Smooth muscle cell (in vitro differentiated cells): ENCODE data around the gene LDHB. TPM values are rescaled to one million over a fixed set of nuclear protein-coding genes. Genes with fewer than 3 reads are reported as not detected.

Experiments
- DNase-seq: peaks from one replicate; lab custom pipeline; 2025; ENCODE audit not compliant: unreplicated experiment; lab: John Stamatoyannopoulos, UW
- H2AFZ ChIP-seq: fragments of 200-600 bp; sonication (generic); 2 replicates; pipeline ENCODE4 v1.6.0; 2016; ENCODE audit warnings: antibody characterized with exemption, low read depth, mild to moderate bottlenecking
- H3F3A ChIP-seq: fragments of 200-600 bp; sonication (generic); 2 replicates; pipeline ENCODE4 v1.6.0; 2017; ENCODE audit warnings: antibody characterized with exemption, low read depth
- H3K27ac ChIP-seq: fragments of 200-600 bp; sonication (generic); 2 replicates; pipeline ENCODE4 v1.5.1; 2016; ENCODE audit warnings: low read depth, mild to moderate bottlenecking
- H3K27me3 ChIP-seq: fragments of 200-600 bp; sonication (generic); 2 replicates; pipeline ENCODE4 v1.6.1; 2016; ENCODE audit warnings: low read depth, mild to moderate bottlenecking
- H3K36me3 ChIP-seq: fragments of 200-600 bp; sonication (generic); 2 replicates; pipeline ENCODE4 v1.5.1; 2016; ENCODE audit warnings: low read depth
- H3K4me1 ChIP-seq: fragments of 200-600 bp; sonication (generic); 2 replicates; pipeline ENCODE4 v1.5.1; 2016; ENCODE audit warnings: low read depth
- H3K4me2 ChIP-seq: fragments of 200-600 bp; sonication (generic); 2 replicates; pipeline ENCODE4 v1.6.0; 2016; ENCODE audit warnings: mild to moderate bottlenecking
- H3K4me3 ChIP-seq: fragments of 200-600 bp; sonication (generic); 2 replicates; pipeline ENCODE4 v1.5.1; 2016; ENCODE audit warnings: mild to moderate bottlenecking
- H3K79me2 ChIP-seq: fragments of 200-600 bp; sonication (generic); 2 replicates; pipeline ENCODE4 v1.6.0; 2016; ENCODE audit warnings: low read depth, mild to moderate bottlenecking
- H3K9ac ChIP-seq: fragments of 200-600 bp; sonication (generic); 2 replicates; pipeline ENCODE4 v1.6.0; 2016; ENCODE audit warnings: low read depth
- H3K9me3 ChIP-seq: fragments of 200-600 bp; sonication (generic); replicated peaks from 2 replicates; pipeline ENCODE4 v1.5.1; 2016; ENCODE audit warnings: low read depth
- H4K20me1 ChIP-seq: fragments of 200-600 bp; sonication (generic); 2 replicates; pipeline ENCODE4 v1.6.0; 2016; ENCODE audit warnings: low read depth
- WGBS: methylation state at CpG from one replicate; pipeline ENCODE4 v1.1.7; 2016; ENCODE audit warnings: low lambda C conversion rate; 5-methylcytosine and 5-hydroxymethylcytosine counted together
- polyA plus RNA-seq: library from polyadenylated mRNA; unstranded; fragments of >200 nt; fragmentation: Nextera tagmentation; extraction: Ambion mirVana; gene quantifications from 2 replicates; pipeline ENCODE4 v1.2.1, GENCODE V29; 2016
- total RNA-seq: library from RNA; depleted of rRNA; stranded (reverse); fragments of >200 nt; gene quantifications from 2 replicates; pipeline ENCODE4 v1.2.3, GENCODE V29; 2014
- TF ChIP-seq, protein P1 (sequence below): fragments of 200-600 bp; sonication (generic); IDR thresholded peaks from 2 replicates; pipeline ENCODE4 v1.5.1; 2017; ENCODE audit warnings: borderline replicate concordance, mild to moderate bottlenecking, antibody characterized with exemption; ENCODE audit not compliant: insufficient read depth, poor library complexity, severe bottlenecking

Gene LDHB
- total and polyA plus RNA-seq, 2 experiments from 2014 or later, result 328 to 427 TPM

DNA sequence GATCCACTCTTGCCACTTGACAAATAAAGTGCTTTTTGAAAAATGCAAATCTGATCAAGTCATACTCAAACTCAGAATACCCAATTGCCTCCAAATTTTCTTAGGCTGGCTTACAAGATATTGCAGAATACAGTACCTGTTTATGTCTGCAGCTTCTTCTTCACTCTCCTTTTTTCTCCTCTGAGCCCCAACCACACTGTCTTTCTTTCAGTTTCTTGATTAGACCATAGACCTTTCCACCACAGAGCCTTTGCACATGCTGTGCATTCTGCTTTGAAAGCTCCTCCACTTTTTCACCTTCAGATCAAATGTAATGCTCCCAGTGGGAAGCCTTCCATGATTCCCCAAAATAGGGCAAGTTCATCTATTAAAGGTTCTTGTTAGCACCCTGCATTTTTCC is 39.1 kb downstream of the LDHB start:
- Histone ChIP-seq H3K9ac (no peak overlapping the region), H3K4me3 (no peak overlapping the region), H2AFZ (no peak overlapping the region), H3K4me1 (no peaks in the 10 kb centered on the region), H4K20me1 (no peaks in the 10 kb centered on the region), H3K36me3 (no peaks in the 10 kb centered on the region), H3K27me3 (no peaks in the 10 kb centered on the region), H3K79me2 (no peaks in the 10 kb centered on the region), H3F3A (no peaks in the 10 kb centered on the region), H3K4me2 (no peak overlapping the region), H3K9me3 (no peaks in the 10 kb centered on the region), H3K27ac (no peak overlapping the region)
- TF ChIP-seq, protein P1, sequence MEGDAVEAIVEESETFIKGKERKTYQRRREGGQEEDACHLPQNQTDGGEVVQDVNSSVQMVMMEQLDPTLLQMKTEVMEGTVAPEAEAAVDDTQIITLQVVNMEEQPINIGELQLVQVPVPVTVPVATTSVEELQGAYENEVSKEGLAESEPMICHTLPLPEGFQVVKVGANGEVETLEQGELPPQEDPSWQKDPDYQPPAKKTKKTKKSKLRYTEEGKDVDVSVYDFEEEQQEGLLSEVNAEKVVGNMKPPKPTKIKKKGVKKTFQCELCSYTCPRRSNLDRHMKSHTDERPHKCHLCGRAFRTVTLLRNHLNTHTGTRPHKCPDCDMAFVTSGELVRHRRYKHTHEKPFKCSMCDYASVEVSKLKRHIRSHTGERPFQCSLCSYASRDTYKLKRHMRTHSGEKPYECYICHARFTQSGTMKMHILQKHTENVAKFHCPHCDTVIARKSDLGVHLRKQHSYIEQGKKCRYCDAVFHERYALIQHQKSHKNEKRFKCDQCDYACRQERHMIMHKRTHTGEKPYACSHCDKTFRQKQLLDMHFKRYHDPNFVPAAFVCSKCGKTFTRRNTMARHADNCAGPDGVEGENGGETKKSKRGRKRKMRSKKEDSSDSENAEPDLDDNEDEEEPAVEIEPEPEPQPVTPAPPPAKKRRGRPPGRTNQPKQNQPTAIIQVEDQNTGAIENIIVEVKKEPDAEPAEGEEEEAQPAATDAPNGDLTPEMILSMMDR, result no peak
- no peak for DNase-seq

DNA sequence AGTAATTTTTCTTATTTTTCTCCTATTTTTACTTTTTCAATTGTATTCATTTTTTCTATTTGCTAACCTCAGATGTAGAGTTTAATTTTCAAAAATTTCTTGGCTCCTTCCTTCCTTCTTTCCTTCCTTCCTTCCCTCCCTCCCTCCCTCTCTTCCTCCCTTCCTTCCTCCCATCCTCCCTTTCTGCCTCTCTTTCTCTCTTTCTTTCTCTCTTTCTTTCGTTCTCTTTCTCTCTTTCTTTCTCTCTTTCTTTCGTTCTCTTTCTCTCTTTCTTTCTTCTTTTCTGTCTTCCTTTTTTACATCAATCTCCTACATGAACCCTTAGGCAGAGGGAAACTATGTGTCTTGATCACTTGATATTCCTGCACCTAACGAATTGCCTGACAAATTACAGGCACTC is 40.6 kb downstream of the LDHB start:
- WGBS, result 88% methylated on average over 3 of the region's 3 CpGs
- no peak for DNase-seq
- TF ChIP-seq, protein P1, result no peak

DNA sequence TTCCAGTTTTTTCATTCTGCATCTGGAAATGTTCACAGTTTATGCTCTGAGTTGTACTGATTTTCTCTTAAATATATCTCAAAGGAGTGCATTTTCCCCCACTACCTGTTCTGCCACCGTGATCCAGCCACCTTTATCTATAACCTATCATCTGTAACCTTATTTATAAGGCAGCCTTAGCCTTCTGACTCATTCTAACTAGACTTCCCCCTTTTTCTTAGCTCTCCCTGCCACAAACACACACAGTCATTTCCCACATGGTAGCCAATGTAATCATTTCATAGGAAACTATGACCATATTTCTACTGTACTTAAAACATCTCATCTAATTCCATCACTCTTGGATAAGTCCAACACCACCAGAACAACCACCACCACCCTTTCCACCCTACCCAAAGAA is 42.2 kb downstream of the LDHB start:
- 67% methylated on average over 1 of the region's 1 CpG for WGBS
- no peaks in the 10 kb centered on the region for H3K4me1 ChIP-seq
- no peaks in the 10 kb centered on the region for H3K27me3 ChIP-seq
- H3K4me2 ChIP-seq, result no peak overlapping the region
- no peak overlapping the region for H3K4me3 ChIP-seq
- no peaks in the 10 kb centered on the region for H3K79me2 ChIP-seq
- no peaks in the 10 kb centered on the region for H3F3A ChIP-seq
- H2AFZ ChIP-seq, result no peak overlapping the region
- no peak overlapping the region for H3K9ac ChIP-seq
- H4K20me1 ChIP-seq, result no peaks in the 10 kb centered on the region
- TF ChIP-seq, protein P1, result no peak
- no peak for DNase-seq
- H3K9me3 ChIP-seq, result no peaks in the 10 kb centered on the region
- no peaks in the 10 kb centered on the region for H3K36me3 ChIP-seq
- no peak overlapping the region for H3K27ac ChIP-seq

More for the DNA sequence above, 40.6 kb downstream of the LDHB start:
- H3K36me3 ChIP-seq, result no peaks in the 10 kb centered on the region
- H3F3A ChIP-seq, result no peaks in the 10 kb centered on the region
- no peak overlapping the region for H3K27ac ChIP-seq
- no peak overlapping the region for H3K4me3 ChIP-seq
- H2AFZ ChIP-seq, result no peak overlapping the region
- H3K9me3 ChIP-seq, result no peaks in the 10 kb centered on the region
- no peaks in the 10 kb centered on the region for H3K79me2 ChIP-seq
- H3K9ac ChIP-seq, result no peak overlapping the region
- no peaks in the 10 kb centered on the region for H4K20me1 ChIP-seq
- no peaks in the 10 kb centered on the region for H3K27me3 ChIP-seq
- no peak overlapping the region for H3K4me2 ChIP-seq
- no peaks in the 10 kb centered on the region for H3K4me1 ChIP-seq

DNA sequence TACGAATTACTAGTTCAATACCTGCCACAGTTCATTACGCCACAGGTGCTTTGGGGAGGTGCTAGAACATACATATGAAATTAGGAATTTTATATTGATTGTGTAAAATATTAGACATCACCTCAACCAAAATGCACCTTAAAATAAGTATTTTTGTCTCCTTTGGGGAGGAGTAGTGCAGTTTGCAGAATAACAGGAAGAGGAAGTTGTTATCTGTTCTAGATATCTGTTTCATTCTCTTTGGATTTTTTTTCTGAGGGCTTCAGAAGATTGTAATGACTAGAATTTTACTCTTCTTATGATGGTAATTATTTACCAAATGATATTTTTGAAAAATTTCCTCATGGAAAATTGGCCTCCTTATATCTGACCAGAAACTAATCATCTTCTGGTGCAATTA is 43.1 kb downstream of the LDHB start:
- WGBS, result 93% methylated on average over 2 of the region's 2 CpGs
- H3K9ac ChIP-seq, result no peak overlapping the region
- H3K79me2 ChIP-seq, result no peaks in the 10 kb centered on the region
- H3K27ac ChIP-seq, result no peak overlapping the region
- H3K4me3 ChIP-seq, result no peak overlapping the region
- no peaks in the 10 kb centered on the region for H3K9me3 ChIP-seq
- no peaks in the 10 kb centered on the region for H3K36me3 ChIP-seq
- no peaks in the 10 kb centered on the region for H3K27me3 ChIP-seq
- no peak for DNase-seq
- H3F3A ChIP-seq, result no peaks in the 10 kb centered on the region
- TF ChIP-seq, protein P1, result no peak
- H4K20me1 ChIP-seq, result no peaks in the 10 kb centered on the region
- no peak overlapping the region for H2AFZ ChIP-seq
- no peak overlapping the region for H3K4me2 ChIP-seq
- no peaks in the 10 kb centered on the region for H3K4me1 ChIP-seq
